ENCODE results near the gene HS3ST4. TPM values are rescaled to one million over a fixed set of nuclear protein-coding genes. Genes with fewer than 3 reads are reported as not detected.
A peak's percentile ranks its signal among the peaks of the same experiment; 100 is the strongest.

Gene HS3ST4
- total and polyA plus RNA-seq, 2 donors (not counting 1 experiment from before 2014, with no cell fraction given), result not detected

DNA sequence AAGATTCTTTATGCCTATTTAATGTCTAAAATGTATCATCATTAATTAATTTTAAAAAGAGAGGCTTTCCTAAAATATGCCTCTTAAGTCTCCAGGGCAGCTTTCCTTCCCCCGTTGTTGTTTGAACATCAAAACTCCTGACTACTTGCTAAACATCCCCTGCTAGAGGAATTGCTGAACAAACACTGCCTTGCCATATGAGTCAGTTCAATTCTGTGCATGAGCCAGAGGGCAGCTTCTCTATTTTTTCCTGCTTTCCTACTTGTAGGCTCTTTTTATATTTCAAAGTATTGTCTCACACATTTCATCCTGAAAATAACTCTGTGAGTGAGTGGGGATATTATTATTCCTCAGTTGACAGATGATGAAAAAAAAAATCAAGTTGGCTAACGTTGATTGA lies 143.4 kb downstream of the HS3ST4 start:
- Histone ChIP-seq H2AFZ (ENCODE audit: low read length) (no peak overlapping the region), H3K79me2 (ENCODE audit: control insufficient read depth, insufficient read depth, low read length) (no peaks in the 10 kb centered on the region), H3K4me2 (ENCODE audit: extremely low read depth, insufficient read depth, low read length) (no peak overlapping the region), H3K9ac (ENCODE audit: insufficient read depth, low read length) (no peak overlapping the region), H3K27ac (ENCODE audit: insufficient read depth, low read length) (no peak overlapping the region), H3K9me3 (ENCODE audit: control insufficient read depth, insufficient read depth, low read depth, low read length) (no peaks in the 10 kb centered on the region), H3K36me3 (ENCODE audit: control insufficient read depth, insufficient read depth, low read length) (no peaks in the 10 kb centered on the region), H4K20me1 (ENCODE audit: control insufficient read depth, extremely low read depth, insufficient read depth, low read length) (no peaks in the 10 kb centered on the region), H3K27me3 (ENCODE audit: control insufficient read depth, insufficient read depth, low read length) (no peaks in the 10 kb centered on the region), H3K4me3 (replicated peaks in 1 of 4; ENCODE audit: control extremely low read depth in 1 of 4, insufficient read depth in 1 of 4, low read depth in 3 of 4, low read length in 4 of 4) (no peak overlapping the region), H3K4me1 (ENCODE audit: control insufficient read depth, extremely low read depth, insufficient read depth, low read length) (no peaks in the 10 kb centered on the region)
- TF ChIP-seq CTCF (conservative IDR thresholded peaks at IDR 0.05 in 1 of 2, IDR thresholded peaks at IDR 0.05 in 1 of 2; ENCODE audit: low read depth in 1 of 2, low read length in 2 of 2), result no peak
- TF ChIP-seq EZH2 (IDR thresholded peaks at IDR 0.05; ENCODE audit: low read length, missing control alignments), result no peak
- DNase-seq (ENCODE audit: low read depth in 2 of 2), result no peak

DNA sequence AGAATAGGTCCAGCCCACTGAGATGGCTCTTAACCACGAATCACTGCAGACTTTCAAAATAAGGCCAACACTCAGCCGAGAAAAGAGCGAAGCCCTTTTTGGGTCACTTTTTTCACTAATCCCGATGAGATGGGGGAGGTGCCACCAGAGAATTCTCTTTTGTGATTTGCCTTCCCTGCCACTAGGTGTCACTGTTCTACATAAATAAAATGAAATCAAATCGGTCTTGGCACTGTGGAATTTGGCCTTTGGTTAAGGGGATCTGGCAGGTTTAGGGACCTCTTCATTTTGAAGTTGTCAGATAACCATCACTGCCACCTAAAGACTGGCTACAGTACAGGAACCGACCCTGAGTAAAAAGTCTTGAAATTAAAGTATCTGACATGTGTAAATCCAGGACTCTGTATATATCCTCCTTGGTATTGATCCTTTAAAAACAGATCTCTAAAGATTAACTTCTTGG lies 147.0 kb downstream of the HS3ST4 start:
- no peaks in the 10 kb centered on the region for H3K4me1 ChIP-seq (ENCODE audit: control insufficient read depth, extremely low read depth, insufficient read depth, low read length)
- no peak overlapping the region for H3K9ac ChIP-seq (ENCODE audit: insufficient read depth, low read length)
- no peak overlapping the region for H3K4me2 ChIP-seq (ENCODE audit: extremely low read depth, insufficient read depth, low read length)
- H3K27me3 ChIP-seq (ENCODE audit: control insufficient read depth, insufficient read depth, low read length), result no peaks in the 10 kb centered on the region
- no peaks in the 10 kb centered on the region for H3K79me2 ChIP-seq (ENCODE audit: control insufficient read depth, insufficient read depth, low read length)
- TF ChIP-seq EZH2 (IDR thresholded peaks at IDR 0.05; ENCODE audit: low read length, missing control alignments) (no peak), CTCF (conservative IDR thresholded peaks at IDR 0.05 in 1 of 2, IDR thresholded peaks at IDR 0.05 in 1 of 2; ENCODE audit: low read depth in 1 of 2, low read length in 2 of 2) (peak; percentile 68 to 73)
- H4K20me1 ChIP-seq (ENCODE audit: control insufficient read depth, extremely low read depth, insufficient read depth, low read length), result no peaks in the 10 kb centered on the region
- H3K27ac ChIP-seq (ENCODE audit: insufficient read depth, low read length), result no peak overlapping the region
- DNase-seq (ENCODE audit: low read depth in 2 of 2), result peak; percentile 45 to 66
- H3K4me3 ChIP-seq (replicated peaks in 1 of 4; ENCODE audit: control extremely low read depth in 1 of 4, insufficient read depth in 1 of 4, low read depth in 3 of 4, low read length in 4 of 4), result no peak overlapping the region
- no peaks in the 10 kb centered on the region for H3K9me3 ChIP-seq (ENCODE audit: control insufficient read depth, insufficient read depth, low read depth, low read length)
- no peak overlapping the region for H2AFZ ChIP-seq (ENCODE audit: low read length)
- H3K36me3 ChIP-seq (ENCODE audit: control insufficient read depth, insufficient read depth, low read length), result no peaks in the 10 kb centered on the region

DNA sequence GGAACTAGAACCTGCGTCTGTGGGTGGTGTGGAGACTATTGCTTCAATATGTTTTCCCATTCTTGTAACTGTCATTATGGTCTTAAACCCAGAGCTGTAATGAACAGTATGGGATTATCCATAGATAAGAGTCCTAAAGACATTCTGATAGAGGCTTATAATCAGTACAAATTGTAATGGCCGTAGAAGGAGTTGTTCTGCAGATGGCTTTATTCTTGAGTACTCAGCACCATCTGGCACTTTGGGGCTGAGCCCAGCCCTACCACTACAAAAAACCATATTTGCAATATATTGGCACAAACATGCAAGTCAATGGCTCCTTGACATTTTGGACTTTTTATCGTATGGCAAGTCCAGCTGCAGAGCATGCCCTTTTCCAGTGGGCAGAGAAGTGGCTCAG lies 150.0 kb downstream of the HS3ST4 start:
- H4K20me1 ChIP-seq (ENCODE audit: control insufficient read depth, extremely low read depth, insufficient read depth, low read length), result no peaks in the 10 kb centered on the region
- H3K36me3 ChIP-seq (ENCODE audit: control insufficient read depth, insufficient read depth, low read length), result no peaks in the 10 kb centered on the region
- H3K4me1 ChIP-seq (ENCODE audit: control insufficient read depth, extremely low read depth, insufficient read depth, low read length), result no peaks in the 10 kb centered on the region
- H3K79me2 ChIP-seq (ENCODE audit: control insufficient read depth, insufficient read depth, low read length), result no peaks in the 10 kb centered on the region
- no peak overlapping the region for H3K9ac ChIP-seq (ENCODE audit: insufficient read depth, low read length)
- H3K27me3 ChIP-seq (ENCODE audit: control insufficient read depth, insufficient read depth, low read length), result no peaks in the 10 kb centered on the region
- no peaks in the 10 kb centered on the region for H3K9me3 ChIP-seq (ENCODE audit: control insufficient read depth, insufficient read depth, low read depth, low read length)
- DNase-seq (ENCODE audit: low read depth in 2 of 2), result no peak
- H2AFZ ChIP-seq (ENCODE audit: low read length), result no peak overlapping the region
- H3K27ac ChIP-seq (ENCODE audit: insufficient read depth, low read length), result no peak overlapping the region
- no peak for TF ChIP-seq CTCF (conservative IDR thresholded peaks at IDR 0.05 in 1 of 2, IDR thresholded peaks at IDR 0.05 in 1 of 2; ENCODE audit: low read depth in 1 of 2, low read length in 2 of 2)
- no peak for TF ChIP-seq EZH2 (IDR thresholded peaks at IDR 0.05; ENCODE audit: low read length, missing control alignments)
- H3K4me2 ChIP-seq (ENCODE audit: extremely low read depth, insufficient read depth, low read length), result no peak overlapping the region
- H3K4me3 ChIP-seq (replicated peaks in 1 of 4; ENCODE audit: control extremely low read depth in 1 of 4, insufficient read depth in 1 of 4, low read depth in 3 of 4, low read length in 4 of 4), result no peak overlapping the region
